ENCODE measurements around the gene USP48.

USP48 gene

DNA sequence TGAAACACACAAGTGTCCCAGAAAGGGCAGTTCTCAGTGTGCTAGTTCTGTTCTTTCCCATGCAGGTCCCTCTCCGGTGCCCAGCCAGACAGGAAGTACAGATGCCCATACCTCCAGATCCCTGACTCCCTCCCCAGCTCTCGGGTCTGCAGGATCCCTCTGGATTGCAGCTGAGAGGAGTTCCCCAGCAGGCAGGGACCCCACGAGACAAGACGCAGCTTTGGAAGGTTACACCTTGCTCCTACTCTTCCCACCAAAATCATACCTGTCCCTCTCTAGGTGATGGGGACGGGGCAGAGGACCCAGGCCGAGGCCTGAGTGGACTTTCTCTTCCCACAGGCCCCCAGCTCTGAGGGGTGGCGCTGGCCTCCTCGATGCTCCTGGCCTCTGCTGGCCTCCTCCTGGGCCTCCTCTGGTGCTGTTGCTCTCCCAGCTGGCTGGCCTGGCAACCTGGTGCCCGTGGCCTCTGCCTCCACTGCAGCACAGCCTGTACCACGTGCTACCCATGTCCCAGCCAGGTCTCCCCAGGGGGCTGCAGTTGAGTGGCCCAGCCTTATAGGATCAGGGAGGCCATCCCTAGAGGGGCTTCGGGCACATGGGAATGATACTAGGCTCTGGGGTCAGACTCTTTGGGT, 38.6 kb upstream of the USP48 start:
- Histone ChIP-seq H3K9ac (ENCODE audit: insufficient read length, low read depth) (no peak overlapping the region), H3K9me3 (ENCODE audit: insufficient read depth, low read length) (no peaks in the 10 kb centered on the region), H3K4me3 (ENCODE audit: insufficient read length, low read depth) (no peak overlapping the region), H3K4me1 (ENCODE audit: insufficient read depth, insufficient read length) (peaks cover 2% of the 10 kb centered on the region), H3K36me3 (ENCODE audit: insufficient read depth, insufficient read length, low read length) (peaks cover 43% of the 10 kb centered on the region), H3K27me3 (ENCODE audit: insufficient read depth, insufficient read length) (no peaks in the 10 kb centered on the region)
- no peak for DNase-seq (ENCODE audit: low read depth, low spot score)
- TF ChIP-seq SUZ12 (IDR thresholded peaks at IDR 0.05; ENCODE audit: extremely low read depth, insufficient read depth, insufficient read length) (no peak), ZNF274 (IDR thresholded peaks at IDR 0.05; ENCODE audit: low read depth, low read length) (no peak), YY1 (IDR thresholded peaks at IDR 0.05; ENCODE audit: insufficient read depth, insufficient read length) (no peak)

GRCh38 chr1:21820597-21821232, 37.8 kb upstream of the USP48 start:
- Histone ChIP-seq H3K9me3 (ENCODE audit: insufficient read depth, low read length) (no peaks in the 10 kb centered on the region), H3K36me3 (ENCODE audit: insufficient read depth, insufficient read length, low read length) (peaks cover 40% of the 10 kb centered on the region), H3K4me1 (ENCODE audit: insufficient read depth, insufficient read length) (peaks cover 2% of the 10 kb centered on the region), H3K9ac (ENCODE audit: insufficient read length, low read depth) (no peak overlapping the region), H3K4me3 (ENCODE audit: insufficient read length, low read depth) (no peak overlapping the region), H3K27me3 (ENCODE audit: insufficient read depth, insufficient read length) (no peaks in the 10 kb centered on the region)
- DNase-seq (ENCODE audit: low read depth, low spot score): no peak
- TF ChIP-seq SUZ12 (IDR thresholded peaks at IDR 0.05; ENCODE audit: extremely low read depth, insufficient read depth, insufficient read length) (no peak), ZNF274 (IDR thresholded peaks at IDR 0.05; ENCODE audit: low read depth, low read length) (no peak), YY1 (IDR thresholded peaks at IDR 0.05; ENCODE audit: insufficient read depth, insufficient read length) (no peak)

- H3K4me3 ChIP-seq (ENCODE audit: insufficient read length, low read depth): no peak overlapping the region
- H3K4me1 ChIP-seq (ENCODE audit: insufficient read depth, insufficient read length): peaks cover 8% of the 10 kb centered on the region
- H3K9me3 ChIP-seq (ENCODE audit: insufficient read depth, low read length): no peaks in the 10 kb centered on the region
- no peak for DNase-seq (ENCODE audit: low read depth, low spot score)
- H3K27me3 ChIP-seq (ENCODE audit: insufficient read depth, insufficient read length): no peaks in the 10 kb centered on the region
- TF ChIP-seq SUZ12 (IDR thresholded peaks at IDR 0.05; ENCODE audit: extremely low read depth, insufficient read depth, insufficient read length) (no peak), YY1 (IDR thresholded peaks at IDR 0.05; ENCODE audit: insufficient read depth, insufficient read length) (no peak), ZNF274 (IDR thresholded peaks at IDR 0.05; ENCODE audit: low read depth, low read length) (no peak)
- no peak overlapping the region for H3K9ac ChIP-seq (ENCODE audit: insufficient read length, low read depth)
- H3K36me3 ChIP-seq (ENCODE audit: insufficient read depth, insufficient read length, low read length): peaks cover 23% of the 10 kb centered on the region
Measured at GRCh38 chr1:21818656-21819055, 35.7 kb upstream of the USP48 start.

DNA sequence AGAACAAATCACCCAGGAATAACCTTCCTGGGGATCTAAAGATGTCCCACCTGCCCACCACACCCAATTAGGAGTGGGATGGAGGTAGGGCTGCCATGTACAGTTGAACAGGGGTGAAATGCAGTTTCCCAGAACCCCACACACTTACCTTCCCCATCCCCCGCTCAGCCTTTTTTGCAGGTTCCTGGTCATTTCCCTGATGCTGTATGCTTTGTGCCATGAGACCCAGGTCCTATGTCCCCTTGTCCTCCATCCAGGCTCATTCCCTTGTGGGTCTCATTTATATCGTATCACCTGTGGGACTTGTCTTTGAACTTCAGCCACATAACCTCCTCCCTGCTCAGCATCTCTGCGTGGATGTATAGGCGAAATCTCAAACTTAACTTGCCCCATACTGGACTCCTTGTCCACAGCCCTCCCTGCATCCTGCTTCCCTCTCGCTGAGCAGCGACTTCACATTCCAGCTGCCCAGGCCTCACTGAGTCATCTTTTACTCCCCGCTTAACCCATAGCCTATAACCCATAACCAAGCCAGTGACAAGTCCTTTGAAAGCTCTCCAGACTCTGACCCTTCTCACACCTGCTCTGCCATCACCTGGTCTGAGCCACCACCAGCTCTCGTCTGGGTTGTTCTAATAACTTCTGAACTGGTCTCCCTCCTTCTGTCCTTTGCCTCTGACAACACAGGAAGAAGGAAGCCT, 33.8 kb upstream of the USP48 start:
- no peak for DNase-seq (ENCODE audit: low read depth, low spot score)
- no peaks in the 10 kb centered on the region for H3K9me3 ChIP-seq (ENCODE audit: insufficient read depth, low read length)
- TF ChIP-seq ZNF274 (IDR thresholded peaks at IDR 0.05; ENCODE audit: low read depth, low read length) (no peak), SUZ12 (IDR thresholded peaks at IDR 0.05; ENCODE audit: extremely low read depth, insufficient read depth, insufficient read length) (no peak), YY1 (IDR thresholded peaks at IDR 0.05; ENCODE audit: insufficient read depth, insufficient read length) (no peak)
- H3K27me3 ChIP-seq (ENCODE audit: insufficient read depth, insufficient read length): no peaks in the 10 kb centered on the region
- H3K36me3 ChIP-seq (ENCODE audit: insufficient read depth, insufficient read length, low read length): peaks cover 10% of the 10 kb centered on the region
- H3K4me1 ChIP-seq (ENCODE audit: insufficient read depth, insufficient read length): peaks cover 9% of the 10 kb centered on the region
- H3K9ac ChIP-seq (ENCODE audit: insufficient read length, low read depth): no peak overlapping the region
- no peak overlapping the region for H3K4me3 ChIP-seq (ENCODE audit: insufficient read length, low read depth)

DNA sequence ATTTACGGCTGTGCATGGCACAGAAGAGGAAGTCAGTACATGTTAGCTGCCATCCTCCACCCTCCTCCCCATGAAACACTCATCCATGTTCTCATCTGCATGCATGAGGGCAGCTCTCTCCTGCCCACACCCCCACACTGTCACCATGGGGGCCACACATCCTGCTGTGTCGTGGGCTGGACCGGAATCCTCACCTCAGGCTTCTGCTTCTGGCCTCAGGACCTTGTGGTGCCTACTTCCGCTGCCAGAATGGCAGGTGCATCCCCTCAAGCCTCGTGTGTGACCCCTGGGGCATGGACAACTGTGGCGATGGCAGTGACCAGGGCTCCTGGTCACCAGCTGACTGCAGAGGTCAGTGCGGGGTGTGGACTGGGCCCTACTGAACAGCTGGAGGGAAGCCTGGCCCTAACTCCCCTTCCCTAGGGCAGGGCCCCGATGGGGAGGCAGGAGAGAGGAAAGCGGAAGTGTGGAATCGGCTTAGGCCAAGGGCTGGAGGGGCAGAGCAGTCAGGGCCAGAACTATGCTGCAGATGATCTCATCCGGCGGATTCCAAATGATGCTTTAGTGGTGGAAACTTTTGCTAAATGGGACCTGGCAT, 32.9 kb upstream of the USP48 start:
- no peak overlapping the region for H3K9ac ChIP-seq (ENCODE audit: insufficient read length, low read depth)
- H3K36me3 ChIP-seq (ENCODE audit: insufficient read depth, insufficient read length, low read length): peaks cover 3% of the 10 kb centered on the region
- no peaks in the 10 kb centered on the region for H3K9me3 ChIP-seq (ENCODE audit: insufficient read depth, low read length)
- no peak for DNase-seq (ENCODE audit: low read depth, low spot score)
- H3K4me3 ChIP-seq (ENCODE audit: insufficient read length, low read depth): no peak overlapping the region
- peaks cover 9% of the 10 kb centered on the region for H3K4me1 ChIP-seq (ENCODE audit: insufficient read depth, insufficient read length)
- TF ChIP-seq SUZ12 (IDR thresholded peaks at IDR 0.05; ENCODE audit: extremely low read depth, insufficient read depth, insufficient read length) (no peak), ZNF274 (IDR thresholded peaks at IDR 0.05; ENCODE audit: low read depth, low read length) (no peak), YY1 (IDR thresholded peaks at IDR 0.05; ENCODE audit: insufficient read depth, insufficient read length) (no peak)
- no peaks in the 10 kb centered on the region for H3K27me3 ChIP-seq (ENCODE audit: insufficient read depth, insufficient read length)

GRCh38 chr1:21814981-21815582, 32.1 kb upstream of the USP48 start:
- no peak for DNase-seq (ENCODE audit: low read depth, low spot score)
- no peak for TF ChIP-seq ZNF274 (IDR thresholded peaks at IDR 0.05; ENCODE audit: low read depth, low read length)
- TF ChIP-seq YY1 (IDR thresholded peaks at IDR 0.05; ENCODE audit: insufficient read depth, insufficient read length): no peak
- TF ChIP-seq SUZ12 (IDR thresholded peaks at IDR 0.05; ENCODE audit: extremely low read depth, insufficient read depth, insufficient read length): no peak
- Histone ChIP-seq H3K27me3 (ENCODE audit: insufficient read depth, insufficient read length) (no peaks in the 10 kb centered on the region), H3K36me3 (ENCODE audit: insufficient read depth, insufficient read length, low read length) (no peaks in the 10 kb centered on the region), H3K9ac (ENCODE audit: insufficient read length, low read depth) (peak overlapping the region; percentile 76), H3K4me3 (ENCODE audit: insufficient read length, low read depth) (peak overlapping the region; percentile 21), H3K4me1 (ENCODE audit: insufficient read depth, insufficient read length) (peaks cover 9% of the 10 kb centered on the region), H3K9me3 (ENCODE audit: insufficient read depth, low read length) (no peaks in the 10 kb centered on the region)
